Mammary epithelial cell (primary cell): Measurements from ENCODE around the gene PTCHD1.

Experiments used
- EZH2 ChIP-seq: IDR thresholded peaks from 2 replicates; pipeline ENCODE4 v1.6.1; 2012; ENCODE audit warnings: low read length, inconsistent platforms, borderline replicate concordance
- TF ChIP-seq, protein P1 (sequence below), 2 donors: IDR thresholded peaks in 1 of 2; conservative IDR thresholded peaks in 1 of 2; 2 replicates each; pipeline ENCODE4 v1.5.1; 2011 to 2012; ENCODE audit warnings: inconsistent platforms in 2 of 2, low read length in 2 of 2, mild to moderate bottlenecking in 2 of 2, control low read depth in 1 of 2, low read depth in 1 of 2; ENCODE audit not compliant: insufficient read depth in 1 of 2; ENCODE audit errors: extremely low read depth in 1 of 2

DNA sequence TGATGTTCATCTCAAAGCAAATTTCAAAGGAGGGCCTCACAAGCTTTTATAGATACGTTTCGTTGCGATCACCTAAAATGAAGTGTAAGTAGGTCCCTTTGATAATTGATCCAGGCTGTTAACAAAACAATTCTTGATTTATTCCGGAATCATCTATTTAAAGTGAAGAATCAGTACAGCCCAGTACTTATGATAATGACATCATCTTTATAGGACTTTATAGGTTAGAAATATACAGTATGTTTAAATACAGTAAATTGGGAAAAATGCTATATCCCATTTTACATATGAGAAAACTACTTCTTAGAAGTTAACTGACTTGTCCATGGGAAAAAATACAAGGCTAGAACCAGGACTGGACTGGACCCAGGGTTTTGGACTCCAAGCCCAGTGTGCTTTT lies 3.7 kb downstream of the PTCHD1 start:
- TF ChIP-seq, protein P1, sequence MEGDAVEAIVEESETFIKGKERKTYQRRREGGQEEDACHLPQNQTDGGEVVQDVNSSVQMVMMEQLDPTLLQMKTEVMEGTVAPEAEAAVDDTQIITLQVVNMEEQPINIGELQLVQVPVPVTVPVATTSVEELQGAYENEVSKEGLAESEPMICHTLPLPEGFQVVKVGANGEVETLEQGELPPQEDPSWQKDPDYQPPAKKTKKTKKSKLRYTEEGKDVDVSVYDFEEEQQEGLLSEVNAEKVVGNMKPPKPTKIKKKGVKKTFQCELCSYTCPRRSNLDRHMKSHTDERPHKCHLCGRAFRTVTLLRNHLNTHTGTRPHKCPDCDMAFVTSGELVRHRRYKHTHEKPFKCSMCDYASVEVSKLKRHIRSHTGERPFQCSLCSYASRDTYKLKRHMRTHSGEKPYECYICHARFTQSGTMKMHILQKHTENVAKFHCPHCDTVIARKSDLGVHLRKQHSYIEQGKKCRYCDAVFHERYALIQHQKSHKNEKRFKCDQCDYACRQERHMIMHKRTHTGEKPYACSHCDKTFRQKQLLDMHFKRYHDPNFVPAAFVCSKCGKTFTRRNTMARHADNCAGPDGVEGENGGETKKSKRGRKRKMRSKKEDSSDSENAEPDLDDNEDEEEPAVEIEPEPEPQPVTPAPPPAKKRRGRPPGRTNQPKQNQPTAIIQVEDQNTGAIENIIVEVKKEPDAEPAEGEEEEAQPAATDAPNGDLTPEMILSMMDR (conservative IDR thresholded peaks at IDR 0.05 in 1 of 2, IDR thresholded peaks at IDR 0.05 in 1 of 2; ENCODE audit: extremely low read depth in 1 of 2, insufficient read depth in 1 of 2, low read depth in 1 of 2, low read length in 2 of 2): no peak
- TF ChIP-seq EZH2: no peak
